Islet precursor cell (in vitro differentiated cells): ENCODE results near the gene NYNRIN.

Experiments
- DNase-seq: peaks from one replicate; pipeline ENCODE4 v3.0.0-alpha.2; 2018

NYNRIN gene

DNA sequence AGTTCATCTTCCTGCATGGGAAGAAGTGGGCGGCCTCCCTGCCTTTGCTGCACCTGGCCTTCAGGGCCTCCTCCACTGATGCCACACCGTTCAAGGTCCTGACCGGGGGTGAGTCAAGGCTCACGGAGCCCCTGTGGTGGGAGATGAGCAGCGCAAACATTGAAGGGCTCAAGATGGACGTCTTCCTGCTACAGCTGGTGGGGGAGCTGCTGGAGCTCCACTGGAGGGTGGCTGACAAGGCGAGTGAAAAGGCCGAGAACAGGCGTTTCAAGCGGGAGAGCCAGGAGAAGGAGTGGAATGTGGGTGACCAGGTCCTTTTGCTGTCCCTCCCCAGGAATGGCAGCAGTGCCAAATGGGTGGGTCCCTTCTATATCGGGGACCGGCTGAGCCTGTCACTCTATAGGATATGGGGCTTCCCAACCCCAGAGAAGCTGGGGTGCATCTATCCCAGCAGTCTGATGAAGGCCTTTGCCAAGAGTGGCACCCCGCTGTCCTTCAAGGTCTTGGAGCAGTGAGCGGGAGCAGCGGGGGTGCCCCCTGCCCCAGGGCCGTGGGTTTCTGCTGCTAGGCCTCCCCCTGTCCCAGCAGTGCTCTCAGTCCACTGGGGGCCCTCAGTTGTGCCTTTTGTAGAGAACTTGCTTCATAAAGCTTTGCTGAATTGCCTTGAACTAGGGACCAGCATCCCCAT is 18.3 kb downstream of the NYNRIN start:
- no peak for DNase-seq

- DNase-seq: no peak
These were observed 19.2 kb downstream of the NYNRIN start for GRCh38 chr14:24417832-24418491.

GRCh38 chr14:24418492-24418873 is 19.7 kb downstream of the NYNRIN start:
- DNase-seq: no peak

DNA sequence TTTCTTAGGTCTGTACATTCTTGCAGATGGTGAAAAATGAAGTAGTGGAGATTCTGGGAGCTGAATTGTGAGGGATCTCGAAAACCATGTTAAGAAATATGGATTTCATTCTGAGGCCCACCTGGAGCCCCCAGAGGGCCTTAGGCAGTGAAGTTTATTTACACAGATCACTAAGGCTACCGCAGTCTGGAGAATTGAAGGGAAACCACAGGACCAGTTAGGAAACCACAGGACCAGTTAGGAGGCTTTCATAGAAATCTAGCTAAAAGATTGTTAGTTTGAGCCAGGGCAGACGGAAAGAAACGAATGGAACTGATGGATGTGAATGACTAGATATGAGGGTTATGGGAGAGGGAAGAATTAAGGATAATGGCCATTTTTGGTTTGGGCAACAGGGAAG is 23.5 kb downstream of the NYNRIN start:
- DNase-seq: no peak

- no peak for DNase-seq
These were observed 24.1 kb downstream of the NYNRIN start for GRCh38 chr14:24422694-24423601.

DNA sequence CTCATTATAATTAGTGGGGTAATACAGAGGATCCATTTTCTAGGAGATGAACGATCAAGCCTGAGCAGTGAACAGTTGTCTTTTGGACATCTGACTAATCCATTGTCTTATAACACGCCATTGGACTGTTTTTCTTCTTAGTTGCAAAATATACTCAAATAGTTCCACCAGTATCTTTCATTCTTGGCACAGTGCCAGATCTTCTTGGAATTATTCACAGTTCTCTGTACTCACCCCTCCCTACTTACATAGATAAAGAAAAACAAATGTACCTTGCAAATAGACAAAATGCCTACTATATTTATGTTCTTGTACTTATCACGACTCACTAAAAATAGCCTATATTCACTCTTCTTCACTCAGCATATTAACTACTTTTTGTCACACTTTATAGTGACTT is 26.9 kb downstream of the NYNRIN start:
- no peak for DNase-seq

GRCh38 chr14:24426150-24426911 is 27.5 kb downstream of the NYNRIN start:
- DNase-seq: no peak

DNA sequence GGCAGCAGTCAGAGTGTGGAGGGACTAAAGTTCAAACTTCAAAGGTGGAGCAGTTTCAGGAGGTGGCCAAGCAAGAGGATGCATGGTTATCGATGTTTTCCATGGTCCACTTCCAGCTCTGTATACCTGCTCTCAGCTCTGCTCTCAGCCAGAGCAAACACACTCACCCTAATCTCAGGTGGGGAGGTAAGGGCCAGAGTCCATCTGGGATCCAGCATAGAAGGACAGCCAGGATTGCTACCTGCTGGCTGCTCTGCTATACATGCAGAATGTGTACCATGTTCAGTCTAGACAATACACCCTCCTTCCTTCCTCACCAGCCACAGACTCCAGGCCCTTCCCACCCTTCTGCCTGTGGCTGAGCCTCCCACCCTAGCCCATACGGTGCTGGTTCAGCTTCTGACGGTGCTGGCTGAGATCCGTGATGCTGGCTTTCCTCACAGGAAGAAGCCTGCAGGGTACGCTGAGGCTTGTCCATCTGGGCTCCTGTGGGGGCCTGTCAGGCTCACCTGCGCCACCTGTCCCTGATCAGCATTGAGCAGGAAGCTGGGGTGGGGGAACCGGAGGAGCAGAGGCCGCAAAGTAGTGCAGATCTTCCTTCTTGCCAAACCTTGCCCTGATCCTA is 28.2 kb downstream of the NYNRIN start:
- DNase-seq: peak; percentile 68

DNA sequence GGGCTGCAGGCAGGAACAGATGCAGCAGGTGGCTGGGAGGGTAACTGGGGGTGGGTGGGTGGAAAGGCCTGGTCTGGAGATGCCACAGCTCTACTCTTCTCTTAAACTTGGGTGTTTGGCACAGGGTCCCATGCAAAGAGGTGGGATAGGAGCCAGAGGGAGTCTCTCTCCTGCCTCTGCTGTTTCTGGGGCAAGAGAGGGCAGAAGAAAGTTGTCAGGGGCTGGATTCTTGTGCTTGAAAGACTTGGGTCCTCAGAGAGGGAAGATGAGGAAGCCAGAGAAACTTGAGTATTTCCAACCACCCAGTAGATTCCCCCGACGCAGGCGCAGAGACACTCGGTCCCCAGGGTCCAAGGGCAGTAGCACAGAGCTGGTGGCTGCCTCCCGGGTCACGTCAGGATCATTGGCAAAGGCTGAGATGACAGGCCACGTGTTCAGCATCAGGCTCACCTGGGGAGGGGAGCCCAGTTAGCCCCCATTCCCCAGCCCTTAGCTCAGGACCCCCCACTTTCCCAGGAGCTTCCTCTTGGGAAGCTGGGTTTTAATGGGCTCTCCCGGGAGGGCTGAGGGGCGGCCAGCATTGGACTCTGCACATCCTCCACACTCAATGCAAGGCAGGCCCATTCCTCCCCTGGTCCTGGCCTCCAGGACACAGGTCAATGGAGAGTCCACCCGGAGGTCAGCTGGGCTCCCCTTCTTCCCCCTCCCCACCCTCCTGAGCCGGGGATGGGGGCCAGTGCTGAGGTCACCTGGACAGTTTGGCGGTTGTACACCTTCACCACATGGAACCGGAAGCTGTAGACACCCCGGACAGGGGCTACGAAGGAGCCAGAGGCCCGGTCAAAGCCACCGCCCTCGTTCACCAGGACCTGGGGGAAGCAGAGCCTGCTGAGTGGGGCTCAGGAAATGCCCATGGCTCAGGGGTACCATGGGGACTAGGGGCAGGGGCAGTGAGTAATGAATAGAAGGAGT is 29.0 kb downstream of the NYNRIN start:
- DNase-seq: peak; percentile 31

DNA sequence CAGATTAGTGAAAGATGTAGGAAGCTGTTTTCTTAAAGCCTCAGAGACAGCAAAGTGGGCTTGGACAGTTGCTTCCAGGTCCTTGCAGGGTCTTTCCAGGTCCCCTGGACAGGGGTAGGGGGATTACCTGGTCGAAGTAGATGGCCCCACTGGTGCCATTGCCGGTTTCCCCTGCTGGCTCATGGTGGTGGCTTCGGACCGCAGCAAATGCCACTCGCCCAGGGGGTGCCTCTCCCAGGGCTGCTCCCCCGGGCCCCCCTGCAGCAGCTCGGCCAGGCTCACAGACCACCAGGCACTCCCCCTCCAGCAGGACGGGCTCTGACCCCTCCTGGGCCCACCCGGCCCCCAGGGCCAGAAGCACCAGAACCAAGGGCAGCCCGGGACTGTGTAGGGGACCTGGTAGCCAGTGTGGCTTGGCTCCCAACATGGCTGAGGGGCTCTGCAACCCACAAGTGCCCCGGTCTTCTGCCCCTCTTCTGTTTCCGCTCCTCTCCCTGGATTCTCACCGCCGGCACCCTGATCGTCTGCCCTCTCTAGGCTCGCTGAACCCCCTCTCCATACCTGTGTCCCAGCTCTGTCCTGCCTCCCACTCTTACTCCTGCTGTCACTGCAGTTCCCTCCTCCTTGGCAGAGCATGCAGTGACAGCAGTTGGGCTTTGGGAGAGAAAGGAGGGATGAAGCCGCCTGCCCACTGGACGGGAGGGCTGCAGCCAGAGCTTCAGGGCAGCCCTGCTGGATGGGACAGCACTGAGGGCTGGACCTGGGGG is 30.0 kb downstream of the NYNRIN start:
- peak; percentile 47 for DNase-seq

DNA sequence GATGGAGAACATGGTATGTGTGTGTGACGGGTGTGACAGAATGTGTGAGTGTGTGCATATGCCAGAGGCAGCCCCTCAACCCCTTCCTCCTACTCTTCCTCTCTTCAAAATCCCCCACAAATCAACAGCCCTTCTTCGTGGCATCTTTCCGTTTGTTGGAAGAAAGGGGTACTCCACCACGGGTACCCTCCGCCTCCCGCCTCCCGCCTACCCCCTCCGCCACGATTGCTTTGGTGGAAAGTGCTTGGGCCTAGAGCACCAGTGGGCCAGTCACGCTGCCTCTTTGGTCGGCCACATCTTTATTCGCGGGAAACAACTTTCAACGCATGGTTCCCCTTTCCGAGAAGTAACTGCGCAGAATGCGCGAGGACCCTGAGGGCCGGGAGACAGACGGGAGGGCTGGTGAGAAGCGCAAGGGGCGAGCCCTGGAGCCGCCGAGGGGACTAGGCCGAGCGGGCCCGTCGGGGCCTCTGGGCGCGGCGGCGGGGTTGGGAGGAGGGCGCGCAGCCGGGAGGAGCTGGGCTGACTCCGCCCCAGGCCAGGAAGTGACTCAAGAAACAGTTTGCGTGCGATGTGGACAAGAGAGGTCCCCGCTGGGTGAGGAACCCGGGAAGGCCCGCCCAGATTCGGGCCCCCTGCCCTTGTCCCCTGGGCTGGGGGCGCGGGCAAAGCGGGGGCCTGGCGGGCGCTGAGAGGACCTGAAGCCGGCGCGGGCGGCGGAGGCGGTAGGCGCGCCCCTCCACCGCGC is 30.8 kb downstream of the NYNRIN start, which contains the start of the genes CBLN3 and KHNYN:
CBLN3 (minus strand) TSS at position 274 of the 748 bp plus-strand sequence. CDS start 614 bp downstream, outside the sequence.
KHNYN (plus strand) TSS at position 560 of the 748 bp plus-strand sequence. CDS start 777 bp downstream, outside the sequence.
- DNase-seq: peak; percentile 94

GRCh38 chr14:24430143-24430681 is 31.4 kb downstream of the NYNRIN start:
- peak; percentile 86 for DNase-seq

DNA sequence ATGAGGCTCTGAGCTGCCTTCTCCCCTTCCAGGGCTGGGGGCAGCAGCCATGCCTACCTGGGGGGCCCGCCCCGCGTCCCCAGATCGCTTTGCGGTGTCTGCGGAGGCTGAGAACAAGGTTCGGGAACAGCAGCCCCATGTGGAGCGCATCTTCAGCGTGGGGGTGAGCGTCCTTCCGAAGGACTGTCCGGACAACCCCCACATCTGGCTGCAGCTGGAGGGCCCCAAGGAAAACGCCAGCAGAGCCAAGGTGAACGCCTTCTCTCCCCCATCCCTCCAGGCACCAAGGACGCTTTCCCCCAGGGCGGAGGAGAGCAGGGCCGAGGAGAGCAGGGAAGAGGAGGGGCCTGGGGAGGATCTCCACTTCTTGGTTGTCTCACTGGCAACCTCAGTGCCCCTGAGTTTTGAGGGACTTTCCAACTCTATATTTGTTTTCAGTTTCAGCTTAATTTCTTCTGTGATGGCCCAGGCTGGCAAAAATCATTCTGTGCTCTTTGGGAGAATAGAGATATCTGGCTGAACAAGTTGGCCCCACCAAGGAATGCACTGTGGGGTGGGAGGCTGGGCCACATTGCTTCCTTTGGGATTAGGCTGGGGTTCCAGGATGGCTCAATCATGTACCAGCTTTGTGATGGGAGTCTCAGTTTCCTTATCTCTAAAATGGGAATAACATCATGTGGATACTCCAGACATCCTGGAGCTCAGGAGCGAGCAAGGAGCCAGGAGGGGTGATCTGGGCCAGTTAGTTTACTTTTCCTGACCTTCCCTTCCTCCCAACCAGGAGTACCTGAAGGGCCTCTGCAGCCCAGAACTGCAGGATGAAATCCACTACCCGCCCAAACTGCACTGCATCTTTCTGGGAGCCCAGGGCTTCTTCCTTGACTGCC is 32.1 kb downstream of the NYNRIN start:
- no peak for DNase-seq

DNA sequence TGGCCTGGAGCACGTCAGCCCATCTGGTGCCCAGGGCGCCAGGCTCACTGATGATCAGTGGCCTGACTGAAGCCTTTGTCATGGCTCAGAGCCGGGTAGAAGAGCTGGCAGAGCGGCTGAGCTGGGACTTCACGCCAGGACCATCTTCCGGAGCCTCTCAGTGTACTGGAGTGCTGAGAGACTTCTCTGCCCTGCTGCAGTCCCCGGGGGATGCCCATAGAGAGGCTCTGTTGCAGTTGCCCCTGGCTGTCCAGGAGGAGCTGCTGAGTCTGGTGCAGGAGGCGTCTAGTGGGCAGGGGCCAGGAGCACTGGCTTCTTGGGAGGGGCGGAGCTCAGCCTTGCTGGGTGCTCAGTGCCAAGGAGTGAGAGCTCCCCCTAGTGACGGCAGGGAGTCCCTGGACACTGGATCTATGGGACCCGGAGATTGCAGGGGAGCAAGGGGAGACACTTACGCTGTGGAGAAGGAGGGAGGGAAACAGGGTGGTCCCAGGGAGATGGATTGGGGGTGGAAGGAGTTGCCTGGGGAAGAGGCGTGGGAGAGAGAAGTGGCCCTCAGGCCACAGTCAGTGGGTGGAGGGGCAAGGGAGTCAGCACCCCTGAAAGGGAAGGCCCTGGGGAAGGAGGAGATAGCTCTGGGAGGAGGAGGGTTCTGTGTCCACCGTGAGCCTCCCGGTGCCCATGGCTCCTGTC is 32.9 kb downstream of the NYNRIN start:
- peak; percentile 97 for DNase-seq

GRCh38 chr14:24432259-24433131 is 33.7 kb downstream of the NYNRIN start:
- no peak for DNase-seq

- DNase-seq: no peak
These were observed 35.2 kb downstream of the NYNRIN start for GRCh38 chr14:24434036-24434435.
